Stomach (tissue), 4 donors: Measurements from ENCODE around the gene C1QTNF5.

Experiments
- CTCF ChIP-seq, 7 experiments: fragments of 450-650 bp in 4 of 7; fragments of 200-600 bp in 3 of 7; sonication (generic) in 3 of 7; IDR thresholded peaks; one replicate each; pipeline ENCODE4 v1.5.1; 2016 to 2019; ENCODE audit warnings: antibody characterized with exemption in 7 of 7, control low read depth in 2 of 7, mild to moderate bottlenecking in 1 of 7
- EP300 ChIP-seq: sonication (generic); formaldehyde crosslinking; IDR thresholded peaks from one replicate; pipeline ENCODE4 v1.6.1; 2017; ENCODE audit warnings: antibody characterized with exemption
- POLR2A ChIP-seq, 4 donors: fragments of 450-650 bp; IDR thresholded peaks; one replicate each; pipeline ENCODE4 v1.6.1; 2016; ENCODE audit warnings: antibody characterized with exemption in 4 of 4, control low read depth in 2 of 4, mild to moderate bottlenecking in 1 of 4, moderate library complexity in 1 of 4
- POLR2AphosphoS5 ChIP-seq, 3 donors: sonication (generic); formaldehyde crosslinking; IDR thresholded peaks; one replicate each; pipeline ENCODE4 v1.6.1; 2016; ENCODE audit warnings: antibody characterized with exemption in 3 of 3

- TF ChIP-seq CTCF (IDR thresholded peaks at IDR 0.05) (no peak), POLR2A (IDR thresholded peaks at IDR 0.05) (no peak), POLR2AphosphoS5 (IDR thresholded peaks at IDR 0.05) (no peak), EP300 (no peak)
Measured at GRCh38 chr11:119347940-119348605, 7.4 kb upstream of the C1QTNF5 start.
